ENCODE measurements around the gene KNDC1.
"Not testable (repeated sequence)": the region's sequence is repeated elsewhere in the genome, so short reads cannot be mapped to it uniquely, and the experiment has no call there.

Gene KNDC1

DNA sequence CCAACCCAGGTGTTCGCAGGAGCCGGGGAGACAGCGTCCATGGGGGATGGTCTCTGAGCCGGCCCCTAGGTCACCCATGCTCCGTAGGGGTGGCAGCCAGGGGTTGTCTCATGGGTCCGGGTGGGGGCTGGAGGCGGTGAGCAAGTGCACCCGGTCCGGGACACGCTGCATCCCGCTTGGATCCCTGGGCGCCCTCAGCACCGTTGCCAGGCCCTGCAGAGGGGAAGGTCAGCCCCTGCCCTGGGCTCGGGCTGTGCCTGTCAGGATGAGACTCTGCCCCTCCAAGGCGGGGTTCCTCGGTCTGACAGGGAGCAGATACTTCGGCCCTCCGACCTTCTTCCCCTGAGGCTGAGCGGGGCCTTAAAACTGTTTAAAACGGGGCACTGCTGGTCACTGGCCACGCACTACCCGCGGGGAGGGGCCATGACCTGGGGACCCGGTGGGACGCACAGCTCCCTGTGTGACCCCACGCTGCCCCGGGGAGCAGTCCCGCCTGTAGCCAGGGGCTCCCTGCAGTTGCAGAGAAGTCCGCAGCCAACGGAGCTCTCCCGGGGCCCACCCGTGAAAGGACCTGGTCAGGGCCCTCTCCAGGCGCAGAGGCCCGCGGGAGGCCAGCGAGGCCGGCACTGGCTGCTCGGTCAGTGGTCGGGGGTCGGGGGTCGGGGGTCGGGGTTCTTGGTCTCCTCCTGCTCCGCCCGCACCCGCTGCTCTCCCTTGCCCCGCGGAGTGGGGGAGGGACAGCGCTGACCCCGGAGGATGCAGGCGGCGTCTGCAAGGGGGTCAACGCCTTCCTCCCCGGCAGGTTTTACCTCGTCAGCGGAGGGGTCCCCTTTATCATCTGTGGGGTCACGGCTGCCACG, 33.4 kb upstream of the KNDC1 start:
- no peak for DNase-seq (ENCODE audit: low read depth)

DNA sequence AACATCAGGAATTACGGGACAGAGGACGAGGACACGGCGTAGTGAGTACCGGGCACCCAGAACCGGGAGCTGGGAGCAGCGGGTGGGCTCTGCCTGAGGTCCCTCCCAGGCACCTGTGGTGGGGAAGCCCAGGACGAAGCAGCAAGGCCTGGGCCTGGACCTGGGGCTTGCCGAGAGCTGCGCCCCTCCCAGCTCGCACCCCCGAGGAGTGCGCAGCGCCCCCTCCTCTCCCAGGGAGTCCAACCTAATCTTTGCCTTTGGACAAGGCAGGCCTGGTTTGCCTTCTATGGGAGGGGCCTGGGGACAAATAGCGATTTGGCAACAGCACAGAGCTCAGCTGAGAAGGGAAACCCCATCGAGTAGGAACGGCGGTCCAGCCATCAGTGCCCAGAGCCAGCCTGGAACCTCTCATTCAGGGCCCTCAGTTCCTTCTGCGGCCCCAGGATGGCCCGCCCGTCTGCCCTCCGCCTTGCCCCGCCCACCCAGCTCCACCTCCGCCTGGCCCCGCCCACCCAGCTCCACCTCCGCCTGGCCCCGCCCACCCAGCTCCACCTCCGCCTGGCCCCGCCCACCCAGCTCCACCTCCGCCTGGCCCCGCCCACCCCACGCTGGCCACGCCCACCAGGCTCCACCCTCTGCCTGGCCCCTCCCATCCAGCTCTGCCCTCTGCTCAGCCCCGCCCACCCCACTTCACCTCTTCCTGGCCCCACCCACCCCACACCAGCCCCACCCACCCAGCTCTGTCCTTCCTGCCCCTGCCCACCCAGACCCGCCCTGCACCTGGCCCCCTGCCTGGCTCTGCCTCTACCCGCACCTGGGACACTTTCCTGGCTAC, 32.5 kb upstream of the KNDC1 start:
- DNase-seq (ENCODE audit: low read depth), result no peak

DNA sequence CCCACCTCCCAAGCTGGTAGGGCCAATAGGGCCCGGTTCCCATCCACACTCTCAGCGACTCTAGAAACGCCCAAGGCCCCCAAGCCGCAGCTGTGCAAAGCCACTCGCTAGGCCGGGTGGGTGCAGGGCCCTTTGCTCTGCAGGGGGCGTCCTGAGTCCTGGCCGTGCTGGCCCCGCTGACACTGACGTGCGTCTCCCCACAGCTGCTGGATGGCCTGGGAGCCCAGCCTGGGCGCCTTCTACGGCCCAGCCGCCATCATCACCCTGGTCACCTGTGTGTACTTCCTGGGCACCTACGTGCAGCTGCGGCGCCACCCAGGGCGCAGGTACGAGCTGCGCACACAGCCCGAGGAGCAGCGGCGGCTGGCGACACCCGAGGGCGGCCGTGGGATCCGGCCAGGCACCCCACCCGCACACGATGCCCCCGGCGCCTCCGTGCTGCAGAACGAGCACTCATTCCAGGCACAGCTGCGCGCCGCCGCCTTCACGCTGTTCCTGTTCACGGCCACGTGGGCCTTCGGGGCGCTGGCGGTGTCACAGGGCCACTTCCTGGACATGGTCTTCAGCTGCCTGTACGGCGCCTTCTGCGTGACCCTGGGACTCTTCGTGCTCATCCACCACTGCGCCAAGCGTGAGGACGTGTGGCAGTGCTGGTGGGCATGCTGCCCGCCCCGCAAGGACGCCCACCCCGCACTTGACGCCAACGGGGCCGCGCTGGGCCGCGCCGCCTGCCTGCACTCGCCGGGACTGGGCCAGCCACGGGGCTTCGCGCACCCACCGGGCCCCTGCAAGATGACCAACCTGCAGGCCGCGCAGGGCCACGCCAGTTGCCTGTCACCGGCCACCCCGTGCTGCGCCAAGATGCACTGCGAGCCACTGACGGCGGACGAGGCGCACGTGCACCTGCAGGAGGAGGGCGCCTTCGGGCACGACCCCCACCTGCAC, 31.6 kb upstream of the KNDC1 start:
- DNase-seq (ENCODE audit: low read depth), result no peak

DNA sequence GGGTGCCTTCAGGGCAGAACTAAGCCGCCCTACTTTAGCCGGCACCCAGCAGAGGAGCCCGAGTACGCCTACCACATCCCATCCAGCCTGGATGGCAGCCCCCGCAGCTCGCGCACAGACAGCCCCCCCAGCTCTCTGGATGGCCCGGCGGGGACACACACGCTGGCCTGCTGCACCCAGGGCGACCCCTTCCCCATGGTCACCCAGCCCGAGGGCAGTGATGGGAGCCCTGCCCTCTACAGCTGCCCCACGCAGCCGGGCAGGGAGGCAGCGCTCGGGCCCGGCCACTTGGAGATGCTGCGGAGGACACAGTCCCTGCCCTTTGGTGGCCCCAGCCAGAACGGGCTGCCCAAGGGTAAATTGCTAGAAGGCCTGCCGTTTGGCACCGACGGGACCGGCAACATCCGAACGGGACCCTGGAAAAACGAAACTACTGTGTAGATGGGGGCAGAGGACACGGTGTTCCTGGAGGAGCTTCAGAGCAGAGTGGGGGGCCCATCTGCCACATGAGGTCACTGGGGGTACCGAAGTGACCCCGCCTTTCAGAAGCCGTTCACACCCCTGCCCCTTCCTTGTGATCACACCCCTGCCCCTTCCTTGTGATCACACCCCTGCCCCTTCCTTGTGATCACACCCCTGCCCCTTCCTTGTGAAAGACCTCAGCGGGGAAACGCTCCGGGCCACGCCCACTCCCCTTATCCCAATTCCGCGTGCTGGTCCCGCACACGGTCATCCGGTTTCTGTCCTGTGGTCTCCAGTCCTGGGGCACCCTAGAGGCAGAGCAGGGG, 30.8 kb upstream of the KNDC1 start:
- no peak for DNase-seq (ENCODE audit: low read depth)

DNA sequence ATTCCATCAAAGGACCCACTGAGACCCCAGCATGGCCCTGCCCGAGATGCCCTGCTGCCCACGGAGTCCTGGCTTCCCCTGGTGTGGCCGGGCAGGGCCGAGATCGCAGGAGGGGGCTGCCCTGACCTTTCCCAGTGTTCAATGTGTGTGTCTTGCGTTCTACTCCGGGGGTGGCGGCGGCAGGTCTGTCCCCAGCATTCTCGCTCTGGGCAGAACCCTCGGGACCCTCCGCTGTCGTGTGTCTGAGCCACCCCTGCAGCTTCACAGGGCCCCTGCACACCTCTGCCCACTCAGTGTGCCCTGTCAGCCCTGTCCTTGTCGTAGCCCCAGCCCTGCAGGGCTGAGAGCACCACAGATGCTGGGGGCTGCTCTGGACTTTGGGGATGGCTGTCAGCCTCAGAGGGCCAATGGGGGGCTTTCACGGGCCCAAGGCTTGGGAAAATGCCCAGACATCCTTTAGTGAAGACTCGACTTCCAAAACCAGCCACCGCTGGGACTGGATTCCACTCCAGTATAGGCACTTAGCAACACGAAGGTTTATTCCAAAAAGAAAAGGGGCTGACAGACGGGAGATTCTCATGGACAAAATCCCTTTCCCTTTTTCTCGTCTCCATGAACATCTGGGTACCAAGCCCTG, 30.0 kb upstream of the KNDC1 start:
- DNase-seq (ENCODE audit: low read depth), result no peak

DNA sequence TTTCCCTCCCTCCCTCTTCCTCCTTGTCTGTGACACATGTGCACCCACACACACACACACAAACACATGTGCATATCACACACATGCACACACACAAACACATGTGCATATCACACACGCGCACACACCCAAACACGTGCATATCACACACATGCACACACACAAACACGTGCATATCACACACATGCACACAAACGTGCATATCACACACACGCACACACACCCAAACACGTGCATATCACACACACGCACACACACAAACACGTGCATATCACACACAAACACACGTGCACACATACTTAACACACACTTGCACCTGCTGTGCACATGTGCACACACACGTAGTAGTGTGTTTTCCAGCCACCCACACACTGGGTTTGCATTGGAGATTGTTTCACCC, 29.4 kb upstream of the KNDC1 start:
- no peak for DNase-seq (ENCODE audit: low read depth)

DNA sequence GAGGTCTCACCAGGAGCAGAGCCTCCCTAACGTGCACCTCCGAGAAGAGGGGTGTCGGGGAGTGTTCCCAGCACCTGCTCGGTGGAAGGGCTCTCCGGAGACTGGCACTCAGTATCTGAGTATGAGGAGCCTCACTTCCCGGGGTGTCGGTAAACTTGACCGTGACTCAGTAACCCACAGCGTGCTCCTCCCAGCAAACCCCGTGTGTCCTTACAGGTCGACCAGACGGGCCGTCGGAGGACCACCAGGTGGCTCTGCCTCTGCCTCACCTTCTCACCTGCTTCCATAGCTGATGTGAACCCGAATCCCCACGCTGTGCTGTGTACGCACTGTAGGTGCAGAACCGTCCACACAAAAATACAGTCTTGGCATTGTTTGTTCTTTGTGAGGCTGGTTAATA, 29.0 kb upstream of the KNDC1 start:
- DNase-seq (ENCODE audit: low read depth), result no peak

DNA sequence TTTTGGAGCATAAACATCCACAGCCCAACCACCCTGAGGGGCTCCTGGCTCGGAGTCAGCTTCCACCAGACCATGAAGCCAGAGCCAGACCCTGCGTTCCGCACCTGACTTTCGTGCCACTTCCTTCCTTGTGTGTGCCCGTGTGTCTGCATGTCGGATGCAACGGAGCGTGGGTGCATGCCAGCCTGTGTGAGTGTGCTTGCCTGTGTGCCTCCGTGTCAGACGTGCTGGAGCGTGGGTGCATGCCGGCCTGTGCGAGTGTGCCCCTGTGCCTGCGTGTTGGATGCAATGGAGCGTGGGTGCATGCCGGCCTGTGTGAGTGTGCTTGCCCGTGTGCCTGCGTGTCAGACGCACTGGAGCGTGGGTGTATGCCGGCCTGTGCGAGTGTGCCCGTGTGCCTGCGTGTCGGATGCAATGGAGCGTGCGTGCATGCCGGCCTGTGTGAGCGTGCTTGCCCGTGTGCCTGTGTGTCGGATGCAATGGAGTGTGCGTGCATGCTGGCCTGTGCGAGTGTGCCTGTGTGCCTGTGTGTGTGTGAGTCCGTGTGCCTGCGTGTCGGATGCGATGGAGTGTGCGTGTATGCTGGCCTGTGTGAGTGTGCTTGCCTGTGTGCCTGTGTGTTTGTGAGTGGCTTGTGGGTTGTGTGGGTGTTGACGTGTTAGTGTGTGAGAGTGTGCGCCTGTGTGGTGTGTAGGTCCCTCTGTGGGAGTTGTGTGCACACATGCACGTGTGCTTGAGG, 28.1 kb upstream of the KNDC1 start:
- DNase-seq (ENCODE audit: low read depth), result no peak

DNA sequence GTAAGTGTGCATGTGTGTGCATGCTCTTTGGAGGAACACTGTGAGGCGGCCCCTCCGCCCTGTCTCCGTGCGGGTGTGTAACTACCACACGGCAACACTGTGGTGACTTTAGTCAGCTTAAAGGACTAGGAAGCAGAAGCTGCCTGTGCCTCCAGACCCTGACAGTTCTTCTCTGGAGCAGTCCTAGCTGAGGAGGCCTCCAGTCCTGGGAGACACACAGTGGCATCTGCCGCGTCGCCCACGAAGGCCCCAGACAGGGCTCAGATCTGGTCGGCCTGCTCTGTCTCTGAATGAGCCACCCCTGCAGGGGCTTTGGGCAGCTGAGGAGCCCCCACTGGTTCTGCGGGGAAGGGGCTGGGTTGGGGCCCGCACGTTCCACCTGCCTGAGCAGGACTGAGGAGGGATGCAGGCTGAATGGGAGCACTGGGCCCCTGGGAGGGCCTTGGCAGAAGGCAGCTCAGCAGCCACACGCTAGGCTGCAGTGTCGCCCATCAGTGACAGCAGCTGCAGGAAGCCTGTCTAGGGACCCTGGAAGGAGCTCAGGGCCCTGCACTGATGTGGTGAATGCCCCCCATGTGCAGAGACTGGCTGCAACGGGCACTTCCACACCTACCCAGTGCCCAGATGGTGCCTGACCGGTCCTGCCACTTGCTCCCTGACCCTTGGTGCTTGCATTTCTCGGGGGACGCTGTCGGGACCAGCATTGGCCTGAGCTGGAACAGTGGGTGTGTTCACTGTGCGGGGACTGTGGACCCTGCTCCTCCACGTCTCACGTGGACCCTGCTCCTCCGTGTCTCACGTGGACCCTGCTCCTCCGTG, 27.3 kb upstream of the KNDC1 start:
- no peak for DNase-seq (ENCODE audit: low read depth)

DNA sequence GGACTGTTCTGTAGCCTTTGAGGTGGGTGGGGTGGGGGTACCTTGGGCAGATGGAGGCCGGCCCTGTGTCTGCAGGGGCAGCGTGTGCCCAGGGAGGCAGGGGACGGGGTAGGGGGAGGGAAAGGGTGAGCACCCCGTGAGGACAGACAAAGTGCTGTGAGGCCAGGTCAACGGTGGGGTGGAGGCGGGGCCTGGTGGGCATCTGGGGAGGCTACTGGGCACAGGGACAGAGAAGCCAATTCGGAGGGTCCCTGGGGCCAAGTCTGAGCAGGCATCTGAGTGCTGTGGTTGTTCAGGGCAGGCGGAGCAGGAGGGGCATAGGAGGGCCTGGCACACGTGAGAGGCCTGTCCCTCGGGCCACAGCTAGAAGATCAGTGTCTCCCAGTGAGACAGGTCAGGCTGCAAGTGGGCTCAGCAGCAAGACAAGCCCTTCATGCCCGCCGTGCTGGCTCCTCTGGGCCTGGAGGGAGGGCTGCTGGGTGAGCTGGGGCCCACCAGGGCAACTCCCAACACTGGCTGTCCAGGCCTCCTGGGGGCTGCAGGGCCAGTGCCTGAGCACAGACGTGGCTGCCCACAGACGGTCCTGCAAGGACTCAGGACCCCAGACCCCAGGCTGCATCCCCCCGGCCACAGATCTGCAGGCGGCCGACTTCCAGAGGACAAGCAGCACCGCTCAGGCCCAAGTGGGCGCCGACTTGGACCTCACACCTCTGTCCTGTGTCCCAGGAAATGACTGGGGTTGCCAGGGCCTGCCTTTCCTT, 26.4 kb upstream of the KNDC1 start:
- DNase-seq (ENCODE audit: low read depth), result no peak

DNA sequence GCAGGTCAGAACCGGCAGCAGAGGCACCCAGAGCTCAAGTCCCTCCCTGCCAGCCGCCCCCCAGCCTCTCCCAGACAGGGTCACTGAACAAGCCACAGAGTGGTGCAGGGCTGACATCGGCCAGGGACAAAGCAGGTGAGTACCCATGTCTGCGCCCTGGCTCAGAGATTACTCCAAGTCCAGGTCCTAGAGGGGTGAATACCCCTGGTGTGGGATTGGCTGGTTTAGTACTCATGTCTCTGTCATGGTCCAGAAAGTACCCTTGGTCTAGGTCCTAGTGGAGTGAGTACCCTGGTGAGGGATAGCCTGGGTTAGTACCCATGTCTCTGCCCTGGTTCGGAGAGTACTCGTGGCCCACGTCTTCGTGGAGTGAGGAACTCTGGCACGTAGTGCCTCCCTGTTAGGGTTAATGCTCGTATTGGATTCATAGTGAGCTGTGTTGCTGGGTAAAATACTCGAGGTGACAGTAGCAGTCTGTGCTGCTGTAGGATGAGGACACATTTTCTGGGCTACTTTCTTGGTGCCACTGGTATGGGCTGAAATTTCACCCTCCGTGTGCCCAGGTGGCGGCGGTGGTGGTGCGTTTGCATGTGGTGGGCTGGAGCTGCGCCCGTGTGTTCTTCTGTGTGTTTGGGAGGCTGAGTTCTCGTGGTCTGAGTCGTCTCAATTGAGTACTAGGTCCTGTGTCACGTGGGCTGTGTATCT, 25.5 kb upstream of the KNDC1 start:
- no peak for DNase-seq (ENCODE audit: low read depth)

DNA sequence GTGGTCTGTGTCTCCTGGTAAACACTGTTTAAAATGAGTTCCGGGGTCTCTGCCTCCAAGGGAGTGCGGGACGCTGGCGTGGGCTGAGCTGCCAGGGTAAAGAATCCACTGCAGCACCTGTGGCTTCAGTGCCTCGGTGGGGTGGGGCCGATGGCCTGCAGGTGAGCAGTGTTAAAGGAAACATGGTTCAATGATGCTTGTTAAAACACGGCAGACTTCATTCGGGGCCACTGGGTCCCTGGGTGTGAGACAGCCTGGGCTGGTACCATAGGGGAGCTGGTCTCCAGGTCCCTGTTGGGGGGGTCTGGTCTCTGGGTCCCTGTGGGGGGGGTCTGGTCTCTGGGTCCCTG, 24.9 kb upstream of the KNDC1 start:
- DNase-seq (ENCODE audit: low read depth), result no peak

DNA sequence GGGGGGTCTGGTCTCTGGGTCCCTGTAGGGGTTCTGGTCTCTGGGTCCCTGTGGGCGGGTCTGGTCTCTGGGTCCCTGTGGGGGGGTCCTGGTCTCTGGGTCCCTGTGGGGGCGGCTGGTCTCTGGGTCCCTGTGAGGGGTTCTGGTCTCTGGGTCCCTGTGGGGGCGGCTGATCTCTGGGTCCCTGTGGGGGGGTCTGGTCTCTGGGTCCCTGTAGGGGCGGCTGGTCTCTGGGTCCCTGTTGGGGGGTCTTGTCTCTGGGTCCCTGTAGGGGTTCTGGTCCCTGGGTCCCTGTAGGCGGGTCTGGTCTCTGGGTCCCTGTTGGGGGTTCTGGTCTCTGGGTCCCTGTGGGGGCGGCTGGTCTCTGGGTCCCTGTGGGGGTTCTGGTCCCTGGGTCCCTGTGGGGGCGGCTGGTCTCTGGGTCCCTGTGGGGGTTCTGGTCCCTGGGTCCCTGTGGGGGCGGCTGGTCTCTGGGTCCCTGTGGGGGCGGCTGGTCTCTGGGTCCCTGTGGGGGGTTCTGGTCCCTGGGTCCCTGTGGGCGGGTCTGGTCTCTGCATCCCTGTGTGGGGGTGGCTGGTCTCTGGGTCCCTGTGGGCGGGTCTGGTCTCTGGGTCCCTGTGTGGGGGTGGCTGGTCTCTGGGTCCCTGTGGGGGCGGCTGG, 22.4 kb upstream of the KNDC1 start:
- not testable (repeated sequence) for DNase-seq (ENCODE audit: low read depth)

DNA sequence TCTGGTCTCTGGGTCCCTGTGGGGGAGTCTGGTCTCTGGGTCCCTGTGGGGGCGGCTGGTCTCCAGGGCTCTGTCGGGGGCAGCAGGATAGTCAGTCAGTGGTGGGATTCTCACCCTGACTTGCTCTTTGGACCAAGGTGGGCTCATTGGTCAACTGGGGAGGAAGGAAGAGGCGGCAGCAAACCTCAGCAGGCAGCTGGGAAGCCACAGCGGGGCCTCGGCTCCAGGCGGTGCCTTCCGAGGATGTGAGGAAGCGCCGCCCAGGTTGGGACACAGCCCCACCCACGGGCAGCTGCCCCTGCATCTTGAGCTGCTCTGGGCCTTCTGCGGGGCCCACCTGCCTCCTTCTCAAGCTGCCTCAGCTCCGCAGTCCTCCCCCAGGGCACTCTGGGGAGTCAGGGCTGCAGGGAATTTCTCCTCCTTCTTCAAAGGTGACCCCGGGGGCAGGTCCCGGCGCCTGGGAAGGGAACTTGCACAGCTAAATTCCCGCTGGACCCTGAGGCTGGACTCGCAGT, 20.4 kb upstream of the KNDC1 start:
- DNase-seq (ENCODE audit: low read depth), result no peak

DNA sequence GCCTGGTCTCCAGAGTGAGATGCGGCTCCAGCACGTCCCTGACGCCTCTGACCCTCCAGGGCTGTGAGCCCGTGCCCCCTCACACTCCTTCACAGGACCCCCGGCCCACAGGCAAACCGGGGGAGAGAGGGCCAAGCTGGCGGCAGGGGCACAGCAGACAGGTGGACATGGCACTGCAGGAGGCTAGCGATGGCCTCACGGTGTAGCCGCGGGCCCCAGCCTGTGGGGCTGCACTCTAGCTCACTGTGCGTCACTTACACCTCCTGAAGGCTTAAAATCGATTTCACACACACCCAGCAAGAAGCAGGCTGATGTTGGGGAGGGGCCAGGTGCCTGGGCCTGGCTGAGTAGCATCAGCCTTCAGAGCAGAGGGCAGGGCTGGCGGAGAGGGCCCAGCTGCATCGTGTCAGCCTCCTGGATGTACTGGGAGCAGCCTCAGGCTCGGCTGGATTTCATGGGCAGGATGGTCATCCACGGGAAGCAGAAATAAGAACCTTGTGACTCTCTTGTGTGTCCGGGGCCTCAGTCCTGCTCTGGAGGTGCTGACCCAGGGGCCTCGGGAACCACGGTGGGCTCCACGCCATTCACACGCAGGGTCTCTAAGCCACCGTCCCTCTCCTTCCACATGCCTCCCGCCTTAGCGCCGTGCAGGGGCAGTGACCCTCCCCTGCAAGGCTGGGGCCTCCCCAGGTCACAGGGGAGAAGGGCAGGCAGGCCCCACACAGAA, 19.4 kb upstream of the KNDC1 start:
- no peak for DNase-seq (ENCODE audit: low read depth)

DNA sequence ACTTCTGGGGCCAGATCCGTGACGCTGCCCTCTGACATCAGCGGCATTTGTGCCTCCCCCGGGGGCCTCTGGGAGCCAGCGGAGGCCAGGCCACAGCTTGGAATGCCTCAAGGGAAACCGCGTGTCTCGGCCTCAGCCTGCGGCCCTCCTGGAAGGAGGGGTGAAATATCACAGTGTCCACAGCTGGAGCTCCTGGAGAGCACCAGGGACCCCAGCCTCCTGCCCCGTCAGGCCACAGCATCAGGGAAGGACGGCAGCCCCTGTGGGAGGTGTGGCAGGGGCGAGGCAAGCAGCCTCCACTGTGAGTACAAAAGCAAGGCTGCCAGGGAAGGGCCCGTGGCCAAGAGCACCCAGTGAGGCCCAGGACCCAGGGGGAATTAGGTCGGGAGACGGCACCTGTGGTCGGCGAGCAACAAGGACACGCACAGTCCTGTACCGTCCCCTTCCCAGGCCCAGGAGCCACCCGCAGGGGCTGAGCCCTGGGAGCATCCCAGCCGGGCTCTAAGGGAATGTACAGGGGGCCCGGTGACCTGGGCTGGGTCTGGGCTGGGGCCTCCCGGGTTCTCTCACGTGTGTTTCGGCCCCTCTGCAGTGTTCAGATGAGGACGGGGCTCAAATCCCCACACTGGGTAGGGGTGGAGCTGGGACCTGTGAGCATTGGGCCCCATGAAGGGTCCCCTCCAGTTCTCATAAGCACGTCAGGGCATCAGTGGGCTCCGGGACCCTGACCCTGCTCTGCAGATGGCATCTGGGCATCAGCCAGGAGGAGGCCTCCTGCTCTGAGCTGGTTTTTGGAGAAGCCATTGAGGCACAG, 18.7 kb upstream of the KNDC1 start:
- DNase-seq (ENCODE audit: low read depth), result no peak
